ENCODE results near the gene FAM9B. TPM values are rescaled to one million over a fixed set of nuclear protein-coding genes. Genes with fewer than 3 reads are reported as not detected.
"Not testable (repeated sequence)": the region's sequence is repeated elsewhere in the genome, so short reads cannot be mapped to it uniquely, and the experiment has no call there.

FAM9B gene
- total RNA-seq, 2 experiments from 2014 or later: not detected

DNA sequence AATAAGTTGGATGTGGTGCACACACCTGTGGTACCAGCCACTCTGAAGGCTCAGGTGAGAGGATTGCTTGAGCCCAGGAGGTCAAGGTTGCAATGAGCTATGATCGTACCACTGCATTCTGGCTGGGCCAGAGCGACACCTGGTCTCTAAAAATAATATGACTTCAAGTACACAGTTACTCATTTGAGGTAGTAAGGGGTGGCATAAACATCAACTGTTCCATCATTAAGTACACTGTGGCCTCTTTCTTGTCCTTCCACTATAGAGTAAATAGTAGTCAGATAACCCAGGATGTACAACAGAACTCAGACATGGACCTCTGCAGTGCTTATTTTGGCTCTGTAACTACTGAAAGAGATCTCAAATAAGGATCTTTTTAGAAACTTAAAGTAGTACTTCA is 10.6 kb downstream of the FAM9B start:
- H3K9me3 Mint-ChIP-seq: no peaks in the 10 kb centered on the region

DNA sequence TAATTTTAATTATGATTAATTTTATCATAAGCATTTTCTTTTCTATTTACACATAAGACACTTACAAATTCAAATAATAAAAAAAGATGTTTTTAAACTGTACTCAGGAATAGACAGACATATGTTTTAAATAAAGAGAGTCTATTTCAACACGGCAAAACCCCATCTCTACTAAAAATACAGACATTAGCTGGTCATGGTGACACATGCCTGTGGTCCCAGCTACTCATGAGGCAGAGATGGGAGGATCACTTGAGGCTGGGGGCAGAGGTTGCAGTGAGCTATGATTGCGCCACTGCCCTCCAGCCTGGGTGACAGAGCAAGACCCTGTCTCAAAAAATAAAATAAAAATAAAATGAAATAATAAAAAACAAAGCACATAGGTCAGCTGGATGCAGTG is 14.8 kb downstream of the FAM9B start:
- no peaks in the 10 kb centered on the region for H3K4me1 Mint-ChIP-seq
- no peaks in the 10 kb centered on the region for H3K9me3 Mint-ChIP-seq
- H3K36me3 Mint-ChIP-seq: no peaks in the 10 kb centered on the region
- no peak overlapping the region for H3K27ac Mint-ChIP-seq
- H3K27me3 Mint-ChIP-seq: no peaks in the 10 kb centered on the region
- DNase-seq: no peak
- H3K4me3 Mint-ChIP-seq: no peak overlapping the region

More for the DNA sequence above, 10.6 kb downstream of the FAM9B start:
- H3K27ac Mint-ChIP-seq: no peak overlapping the region
- no peaks in the 10 kb centered on the region for H3K36me3 Mint-ChIP-seq
- DNase-seq: no peak
- H3K4me3 Mint-ChIP-seq: no peak overlapping the region
- no peaks in the 10 kb centered on the region for H3K27me3 Mint-ChIP-seq
- H3K4me1 Mint-ChIP-seq: no peaks in the 10 kb centered on the region

DNA sequence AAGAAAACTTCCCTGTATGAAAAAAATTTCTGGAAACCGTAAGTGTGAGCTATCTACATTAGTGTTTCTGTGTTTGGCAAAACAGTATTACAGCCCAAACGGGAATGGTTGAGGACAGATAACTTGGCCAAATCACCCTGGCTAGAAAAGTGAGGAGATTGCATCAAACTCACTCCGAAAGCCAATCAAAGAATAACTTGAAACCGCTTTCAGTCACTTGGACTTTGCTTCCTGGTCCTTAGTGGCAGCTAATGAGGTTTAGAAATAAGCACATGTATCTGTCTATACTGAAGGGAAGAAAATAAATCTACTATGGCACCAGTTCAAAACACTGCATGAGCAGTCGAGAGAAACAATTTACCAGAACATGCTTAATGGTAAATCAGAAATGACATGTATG is 15.6 kb downstream of the FAM9B start:
- H3K27me3 Mint-ChIP-seq, H3K4me1 Mint-ChIP-seq, H3K4me3 Mint-ChIP-seq, DNase-seq, H3K27ac Mint-ChIP-seq, H3K9me3 Mint-ChIP-seq, H3K36me3 Mint-ChIP-seq: not testable (repeated sequence)

DNA sequence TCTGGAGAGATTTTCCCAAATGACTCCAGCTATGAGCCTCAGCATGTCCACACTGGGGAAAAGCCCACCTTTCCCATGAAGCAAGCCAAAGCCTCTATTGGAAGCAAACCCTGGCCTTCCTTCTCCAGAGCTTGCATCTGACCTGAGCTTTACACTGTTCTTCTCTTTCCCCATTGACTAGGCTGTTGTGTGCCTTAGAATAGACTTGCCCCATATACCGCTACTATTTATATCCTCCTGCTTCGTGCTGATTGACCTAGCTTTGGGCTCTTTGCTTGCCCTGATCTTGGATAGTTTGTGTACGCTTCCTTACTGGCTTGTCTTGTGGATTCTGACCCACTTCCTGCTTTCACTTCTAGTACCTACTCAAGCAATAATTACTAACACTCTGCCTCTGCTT is 30.9 kb downstream of the FAM9B start:
- Mint-ChIP-seq H3K27me3 (no peaks in the 10 kb centered on the region), H3K4me1 (peaks cover 12% of the 10 kb centered on the region), H3K9me3 (no peaks in the 10 kb centered on the region), H3K4me3 (no peak overlapping the region), H3K27ac (no peak overlapping the region), H3K36me3 (no peaks in the 10 kb centered on the region)
- no peak for DNase-seq

DNA sequence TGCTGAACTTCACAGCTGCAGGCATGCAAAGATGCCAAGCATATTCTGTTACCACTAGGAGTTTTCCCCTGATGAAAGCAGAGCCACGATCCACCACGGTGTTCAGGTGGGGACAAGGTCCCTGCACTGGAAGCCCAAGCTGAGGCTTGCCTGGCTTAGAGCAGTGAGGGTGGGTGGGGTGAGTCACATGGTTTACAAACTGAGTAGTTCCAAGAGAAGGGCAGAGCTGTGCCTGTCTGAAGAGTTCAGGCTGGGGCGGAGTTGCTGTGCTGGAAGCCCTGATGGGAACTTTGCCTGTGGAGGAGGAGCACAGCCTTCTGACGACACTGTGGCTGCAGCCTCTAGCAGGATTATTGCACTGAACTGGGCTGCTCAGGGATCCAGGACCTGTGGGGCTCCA is 45.5 kb downstream of the FAM9B start:
- H3K36me3 Mint-ChIP-seq: no peaks in the 10 kb centered on the region
- no peaks in the 10 kb centered on the region for H3K27me3 Mint-ChIP-seq
- H3K27ac Mint-ChIP-seq: peak overlapping the region; percentile 25
- H3K9me3 Mint-ChIP-seq: no peaks in the 10 kb centered on the region
- H3K4me3 Mint-ChIP-seq: no peak overlapping the region
- H3K4me1 Mint-ChIP-seq: peaks cover 12% of the 10 kb centered on the region
- no peak for DNase-seq

DNA sequence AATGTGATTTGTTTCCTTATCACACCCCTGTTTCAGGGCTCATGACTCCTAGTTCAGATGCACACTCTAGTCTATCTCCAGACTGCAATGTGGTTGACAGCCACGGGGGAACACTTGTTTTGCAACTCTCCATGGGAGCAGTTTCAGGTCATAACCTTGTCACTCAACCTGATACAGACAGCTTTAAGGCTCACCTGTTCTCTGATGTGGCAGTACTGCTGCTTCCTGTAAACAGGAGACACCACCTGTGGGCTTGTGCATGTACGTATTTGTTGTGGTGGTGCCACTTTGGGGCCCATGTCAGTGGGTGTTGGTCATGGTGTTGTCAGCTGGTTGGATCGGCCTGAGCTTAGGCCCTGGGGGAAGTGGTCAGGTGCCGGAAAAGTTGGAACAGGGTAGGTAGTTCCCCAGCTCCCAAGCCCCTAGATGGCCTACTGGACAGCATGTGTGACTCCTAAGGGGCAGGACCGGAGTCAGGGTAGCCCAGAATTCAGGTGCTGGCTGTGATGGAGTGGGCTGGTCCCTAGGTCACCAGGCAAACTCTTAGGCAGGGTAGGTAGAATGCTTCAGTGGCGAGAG is 46.2 kb downstream of the FAM9B start:
- Mint-ChIP-seq H3K4me3 (no peak overlapping the region), H3K4me1 (peaks cover 12% of the 10 kb centered on the region), H3K36me3 (no peaks in the 10 kb centered on the region), H3K9me3 (no peaks in the 10 kb centered on the region), H3K27me3 (no peaks in the 10 kb centered on the region), H3K27ac (no peak overlapping the region)
- peak; percentile 8 for DNase-seq

DNA sequence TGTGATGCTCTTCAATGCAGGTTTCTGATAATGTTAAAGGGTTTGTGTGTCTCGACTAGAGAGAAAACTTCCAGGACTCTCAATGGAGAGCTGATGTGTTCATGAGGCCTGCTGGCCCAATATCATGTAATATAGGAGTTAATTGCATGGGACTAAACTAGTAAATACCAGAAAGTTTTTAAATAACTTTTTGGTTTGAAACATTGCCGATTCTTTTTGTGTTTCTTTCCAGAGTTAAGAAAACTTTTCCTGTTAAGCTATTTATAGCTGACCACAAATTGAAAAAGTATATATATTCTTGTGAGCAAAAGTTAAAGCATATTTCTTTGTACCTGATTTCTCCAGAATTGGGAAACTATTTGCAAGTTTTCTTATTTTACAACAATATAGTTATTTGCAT is 49.7 kb downstream of the FAM9B start:
- no peak overlapping the region for H3K4me3 Mint-ChIP-seq
- no peak overlapping the region for H3K27ac Mint-ChIP-seq
- peaks cover 18% of the 10 kb centered on the region for H3K4me1 Mint-ChIP-seq
- no peaks in the 10 kb centered on the region for H3K9me3 Mint-ChIP-seq
- no peaks in the 10 kb centered on the region for H3K27me3 Mint-ChIP-seq
- H3K36me3 Mint-ChIP-seq: no peaks in the 10 kb centered on the region
- no peak for DNase-seq

DNA sequence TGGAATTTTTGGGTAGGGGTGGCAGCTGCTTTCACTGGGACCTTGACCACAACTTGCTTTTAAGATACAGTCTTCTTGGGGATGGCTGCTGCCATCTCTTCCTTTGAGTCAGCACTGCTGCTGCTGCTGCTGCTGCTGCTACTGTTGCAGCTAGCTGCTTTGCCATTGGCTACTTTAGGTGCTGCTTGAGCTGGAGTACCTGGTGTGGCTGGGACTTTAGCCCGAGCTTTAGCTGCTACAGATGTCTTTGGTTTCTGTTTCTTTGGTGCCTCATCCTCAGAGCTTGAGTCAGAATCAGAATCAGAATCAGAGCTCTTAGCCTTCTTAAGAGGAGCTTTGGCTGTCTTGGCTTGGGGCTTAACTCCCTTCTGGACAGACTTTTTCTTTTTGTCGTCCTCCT is 52.2 kb downstream of the FAM9B start:
- no peaks in the 10 kb centered on the region for H3K9me3 Mint-ChIP-seq
- no peaks in the 10 kb centered on the region for H3K27me3 Mint-ChIP-seq
- no peak for DNase-seq
- H3K27ac Mint-ChIP-seq: no peak overlapping the region
- H3K4me1 Mint-ChIP-seq: peaks cover 6% of the 10 kb centered on the region
- H3K4me3 Mint-ChIP-seq: no peak overlapping the region
- H3K36me3 Mint-ChIP-seq: no peaks in the 10 kb centered on the region

DNA sequence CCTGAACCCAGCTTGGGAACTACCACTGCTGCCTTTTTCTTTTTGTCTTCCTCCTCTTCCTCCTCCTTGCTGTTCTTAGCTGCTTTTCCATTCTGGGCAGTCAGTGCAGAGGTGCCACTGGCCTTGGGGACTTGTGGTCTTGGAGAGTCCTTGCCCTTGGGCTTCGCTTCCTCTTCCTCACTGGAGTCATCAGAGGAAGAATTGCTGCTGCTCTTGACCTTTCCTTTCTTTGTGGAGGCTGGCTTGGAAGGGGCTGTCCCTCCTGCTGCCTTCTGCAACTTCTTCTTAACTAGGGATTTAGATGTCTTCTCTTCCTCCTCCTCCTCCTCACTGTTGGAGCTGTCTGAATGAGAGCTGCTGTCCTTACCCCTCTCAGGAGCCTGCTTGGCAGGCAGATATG is 53.2 kb downstream of the FAM9B start:
- peaks cover 6% of the 10 kb centered on the region for H3K4me1 Mint-ChIP-seq
- H3K36me3 Mint-ChIP-seq: no peaks in the 10 kb centered on the region
- no peak for DNase-seq
- no peaks in the 10 kb centered on the region for H3K27me3 Mint-ChIP-seq
- no peaks in the 10 kb centered on the region for H3K9me3 Mint-ChIP-seq
- no peak overlapping the region for H3K4me3 Mint-ChIP-seq
- H3K27ac Mint-ChIP-seq: no peak overlapping the region

Other genes starting within 250 kb of the FAM9B start
- gene FAM9A, start 232.7 kb downstream of the FAM9B start, total RNA-seq: not detected